Muscle layer of duodenum (tissue), 2 donors: ENCODE measurements around the gene SDK1.

Experiments used
- H3K27ac ChIP-seq: one replicate; pipeline ENCODE4 v1.7.0; 2013; ENCODE audit warnings: mild to moderate bottlenecking, low read length
- H3K27me3 ChIP-seq: one replicate; pipeline ENCODE4 v1.7.0; 2013; ENCODE audit warnings: low read depth, mild to moderate bottlenecking, control low read depth, low read length
- H3K36me3 ChIP-seq, 2 donors: one replicate each; pipeline ENCODE4 v1.7.0; 2013; ENCODE audit warnings: low read length in 2 of 2, control low read depth in 1 of 2, mild to moderate bottlenecking in 1 of 2; ENCODE audit not compliant: insufficient read depth in 2 of 2, control insufficient read depth in 1 of 2
- H3K4me1 ChIP-seq, 2 donors: one replicate each; pipeline ENCODE4 v1.7.0; 2013; ENCODE audit warnings: low read length in 2 of 2, mild to moderate bottlenecking in 2 of 2, control low read depth in 1 of 2, moderate library complexity in 1 of 2; ENCODE audit not compliant: insufficient read depth in 2 of 2, control insufficient read depth in 1 of 2
- H3K4me3 ChIP-seq, 2 donors: one replicate each; pipeline ENCODE4 v1.7.0; 2013; ENCODE audit warnings: low read length in 2 of 2, low read depth in 1 of 2, mild to moderate bottlenecking in 1 of 2
- H3K9me3 ChIP-seq, 2 donors: one replicate each; pipeline ENCODE4 v1.7.0; 2013; ENCODE audit warnings: low read length in 2 of 2, control low read depth in 1 of 2, mild to moderate bottlenecking in 1 of 2; ENCODE audit not compliant: control insufficient read depth in 1 of 2
- donor health status: healthy.

SDK1 gene

GRCh38 chr7:4269746-4270145 lies 968.7 kb downstream of the SDK1 start:
- Histone ChIP-seq H3K4me1 (no peaks in the 10 kb centered on the region), H3K9me3 (peaks cover 0 to 6% of the 10 kb centered on the region in 2 donors), H3K27me3 (no peaks in the 10 kb centered on the region), H3K27ac (no peak overlapping the region), H3K36me3 (no peaks in the 10 kb centered on the region), H3K4me3 (no peak overlapping the region)

GRCh38 chr7:4270268-4270667 lies 969.2 kb downstream of the SDK1 start:
- no peaks in the 10 kb centered on the region for H3K27me3 ChIP-seq
- no peak overlapping the region for H3K27ac ChIP-seq
- H3K36me3 ChIP-seq: no peaks in the 10 kb centered on the region
- H3K4me1 ChIP-seq: no peaks in the 10 kb centered on the region
- no peak overlapping the region for H3K4me3 ChIP-seq
- H3K9me3 ChIP-seq: peaks cover 0 to 6% of the 10 kb centered on the region in 2 donors

GRCh38 chr7:4270941-4271715 lies 970.1 kb downstream of the SDK1 start:
- peaks cover 0 to 6% of the 10 kb centered on the region in 2 donors for H3K9me3 ChIP-seq
- no peaks in the 10 kb centered on the region for H3K4me1 ChIP-seq
- no peak overlapping the region for H3K4me3 ChIP-seq
- H3K27me3 ChIP-seq: no peaks in the 10 kb centered on the region
- no peaks in the 10 kb centered on the region for H3K36me3 ChIP-seq
- no peak overlapping the region for H3K27ac ChIP-seq

- H3K9me3 ChIP-seq: peaks cover 0 to 6% of the 10 kb centered on the region in 2 donors
- H3K4me3 ChIP-seq: no peak overlapping the region
- H3K36me3 ChIP-seq: no peaks in the 10 kb centered on the region
- H3K4me1 ChIP-seq: no peaks in the 10 kb centered on the region
- no peak overlapping the region for H3K27ac ChIP-seq
- H3K27me3 ChIP-seq: no peaks in the 10 kb centered on the region
Measured at GRCh38 chr7:4271716-4272015, 970.6 kb downstream of the SDK1 start.

- Histone ChIP-seq H3K36me3 (no peaks in the 10 kb centered on the region), H3K9me3 (peaks cover 0 to 6% of the 10 kb centered on the region in 2 donors), H3K4me1 (no peaks in the 10 kb centered on the region), H3K4me3 (no peak overlapping the region), H3K27ac (no peak overlapping the region), H3K27me3 (no peaks in the 10 kb centered on the region)
Measured at GRCh38 chr7:4272141-4272540, 971.1 kb downstream of the SDK1 start.

GRCh38 chr7:4273566-4274230 lies 972.6 kb downstream of the SDK1 start:
- Histone ChIP-seq H3K9me3 (peaks cover 0 to 6% of the 10 kb centered on the region in 2 donors), H3K27me3 (no peaks in the 10 kb centered on the region), H3K36me3 (no peaks in the 10 kb centered on the region), H3K27ac (no peak overlapping the region), H3K4me3 (no peak overlapping the region), H3K4me1 (no peaks in the 10 kb centered on the region)

- no peaks in the 10 kb centered on the region for H3K4me1 ChIP-seq
- no peaks in the 10 kb centered on the region for H3K27me3 ChIP-seq
- H3K4me3 ChIP-seq: no peak overlapping the region
- no peaks in the 10 kb centered on the region for H3K36me3 ChIP-seq
- no peak overlapping the region for H3K27ac ChIP-seq
- peaks cover 0 to 6% of the 10 kb centered on the region in 2 donors for H3K9me3 ChIP-seq
Measured at GRCh38 chr7:4274286-4274685, 973.2 kb downstream of the SDK1 start.

GRCh38 chr7:4277936-4278335 lies 976.9 kb downstream of the SDK1 start:
- Histone ChIP-seq H3K9me3 (peaks cover 0 to 6% of the 10 kb centered on the region in 2 donors), H3K4me1 (no peaks in the 10 kb centered on the region), H3K27ac (no peak overlapping the region), H3K4me3 (no peak overlapping the region), H3K36me3 (no peaks in the 10 kb centered on the region), H3K27me3 (no peaks in the 10 kb centered on the region)

GRCh38 chr7:4279216-4279615 lies 978.2 kb downstream of the SDK1 start:
- Histone ChIP-seq H3K27ac (no peak overlapping the region), H3K36me3 (no peaks in the 10 kb centered on the region), H3K4me3 (no peak overlapping the region), H3K4me1 (no peaks in the 10 kb centered on the region), H3K27me3 (no peaks in the 10 kb centered on the region), H3K9me3 (peaks cover 0 to 5% of the 10 kb centered on the region in 2 donors)

- no peaks in the 10 kb centered on the region for H3K4me1 ChIP-seq
- no peaks in the 10 kb centered on the region for H3K9me3 ChIP-seq
- H3K36me3 ChIP-seq: no peaks in the 10 kb centered on the region
- no peak overlapping the region for H3K4me3 ChIP-seq
- no peak overlapping the region for H3K27ac ChIP-seq
- H3K27me3 ChIP-seq: no peaks in the 10 kb centered on the region
Measured at GRCh38 chr7:4281231-4281993, 980.4 kb downstream of the SDK1 start.

- Histone ChIP-seq H3K4me3 (no peak overlapping the region), H3K27ac (no peak overlapping the region), H3K4me1 (no peaks in the 10 kb centered on the region), H3K27me3 (no peaks in the 10 kb centered on the region), H3K36me3 (no peaks in the 10 kb centered on the region), H3K9me3 (peaks cover 2 to 3% of the 10 kb centered on the region in 2 donors)
Measured at GRCh38 chr7:4282434-4283223, 981.6 kb downstream of the SDK1 start.
